Measurements from ENCODE around the gene MAD1L1.

Gene MAD1L1

GRCh38 chr7:1894906-1895663, 337.7 kb downstream of the MAD1L1 start:
- DNase-seq (ENCODE audit: low spot score): no peak

GRCh38 chr7:1894313-1894900, 338.3 kb downstream of the MAD1L1 start:
- DNase-seq (ENCODE audit: low spot score): no peak

- DNase-seq (ENCODE audit: low spot score): no peak
These were observed 339.3 kb downstream of the MAD1L1 start for GRCh38 chr7:1893451-1893850.

- no peak for DNase-seq (ENCODE audit: low spot score)
These were observed 339.7 kb downstream of the MAD1L1 start for GRCh38 chr7:1893036-1893435.

GRCh38 chr7:1892011-1892965, 340.5 kb downstream of the MAD1L1 start:
- no peak for DNase-seq (ENCODE audit: low spot score)

GRCh38 chr7:1890289-1891235, 342.2 kb downstream of the MAD1L1 start:
- no peak for DNase-seq (ENCODE audit: low spot score)

GRCh38 chr7:1889556-1890181, 343.1 kb downstream of the MAD1L1 start:
- DNase-seq (ENCODE audit: low spot score): no peak

GRCh38 chr7:1889091-1889490, 343.7 kb downstream of the MAD1L1 start:
- DNase-seq (ENCODE audit: low spot score): no peak

- DNase-seq (ENCODE audit: low spot score): no peak
These were observed 344.3 kb downstream of the MAD1L1 start for GRCh38 chr7:1888425-1888824.

- DNase-seq (ENCODE audit: low spot score): no peak
These were observed 345.5 kb downstream of the MAD1L1 start for GRCh38 chr7:1887251-1887650.

- no peak for DNase-seq (ENCODE audit: low spot score)
These were observed 346.2 kb downstream of the MAD1L1 start for GRCh38 chr7:1886361-1887064.

- DNase-seq (ENCODE audit: low spot score): no peak
These were observed 347.1 kb downstream of the MAD1L1 start for GRCh38 chr7:1885465-1886226.

GRCh38 chr7:1884583-1885350, 348.0 kb downstream of the MAD1L1 start:
- DNase-seq (ENCODE audit: low spot score): no peak

GRCh38 chr7:1883834-1884582, 348.7 kb downstream of the MAD1L1 start:
- no peak for DNase-seq (ENCODE audit: low spot score)

GRCh38 chr7:1883031-1883761, 349.5 kb downstream of the MAD1L1 start:
- DNase-seq (ENCODE audit: low spot score): no peak

- no peak for DNase-seq (ENCODE audit: low spot score)
These were observed 350.3 kb downstream of the MAD1L1 start for GRCh38 chr7:1882451-1882850.

- no peak for DNase-seq (ENCODE audit: low spot score)
These were observed 350.8 kb downstream of the MAD1L1 start for GRCh38 chr7:1881946-1882345.

All from D341Med (cell line).